Globus pallidus (tissue), 1 donor: Measurements from ENCODE around the gene ACTC1.

Experiments used
- DNase-seq: peaks from one replicate; pipeline ENCODE4 v3.0.0-alpha.2; 2015; ENCODE audit warnings: low spot score

ACTC1 gene

DNA sequence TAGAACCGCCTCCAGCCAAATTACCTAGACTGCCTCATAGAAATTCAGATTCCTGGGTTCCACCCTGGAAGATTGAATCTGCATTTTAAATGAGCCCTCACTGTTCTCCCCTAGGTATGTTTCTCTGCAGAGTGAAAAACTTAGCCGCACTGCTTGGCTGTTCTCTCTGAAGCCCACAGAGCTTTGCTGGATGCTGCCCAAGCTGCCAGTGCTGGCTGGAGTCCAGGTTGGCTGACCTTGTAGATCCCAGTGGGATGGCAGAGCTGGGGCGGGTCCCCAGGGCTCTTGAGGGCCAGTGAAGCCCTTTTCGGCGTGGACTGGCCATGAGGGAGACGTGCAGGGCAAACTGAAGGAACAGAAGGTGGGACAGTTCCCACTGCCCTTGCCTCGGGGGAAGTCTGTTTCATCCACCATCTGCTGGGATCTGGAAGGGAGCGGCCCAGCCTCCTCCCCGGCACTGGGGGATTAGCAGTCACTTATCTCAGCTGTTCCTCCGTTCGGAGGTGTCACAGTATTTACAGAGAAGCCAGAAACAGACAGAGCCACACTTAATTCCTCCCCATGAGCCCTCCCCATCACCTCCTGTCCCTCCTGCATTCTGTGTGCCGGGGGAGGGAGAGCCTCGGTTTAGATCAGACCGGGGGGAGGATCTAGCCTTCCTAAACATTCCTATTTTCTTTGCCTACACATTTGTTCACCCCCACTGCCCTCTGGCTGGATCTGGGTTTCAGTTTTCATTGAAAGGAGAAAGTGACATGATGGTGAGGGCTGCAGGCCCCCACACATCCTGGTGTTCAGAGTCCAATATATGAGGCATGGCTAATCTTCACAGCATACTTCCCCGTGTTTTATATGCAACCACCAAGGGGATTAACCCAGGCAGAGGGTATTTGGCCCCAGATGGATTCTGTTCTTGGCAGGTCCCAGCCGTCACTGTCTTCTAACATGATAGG is 4.1 kb upstream of the ACTC1 start:
- DNase-seq = no peak

- no peak for DNase-seq
These were observed 1.6 kb upstream of the ACTC1 start for GRCh38 chr15:34796847-34797435.

- no peak for DNase-seq
These were observed 651 bp downstream of the ACTC1 start for GRCh38 chr15:34794590-34795206.

DNA sequence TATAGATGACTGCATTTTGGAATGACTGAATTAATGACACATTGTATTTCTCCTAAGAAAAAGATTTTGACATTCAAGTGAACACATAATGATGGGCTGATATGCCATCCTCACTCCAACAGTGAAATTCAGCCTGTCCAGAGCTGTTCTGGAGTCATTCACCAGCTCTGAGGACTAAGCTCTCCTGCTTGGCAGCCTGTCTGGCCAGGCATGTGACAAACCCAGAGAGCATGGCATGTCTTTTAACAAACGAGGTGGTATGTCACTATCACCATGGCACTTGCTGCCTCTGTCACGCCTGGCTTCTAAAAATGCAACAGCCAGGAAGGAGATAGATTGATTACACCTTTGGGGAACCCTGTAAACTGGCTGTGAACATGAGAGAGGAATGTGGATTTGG is 1.4 kb downstream of the ACTC1 start:
- no peak for DNase-seq

DNA sequence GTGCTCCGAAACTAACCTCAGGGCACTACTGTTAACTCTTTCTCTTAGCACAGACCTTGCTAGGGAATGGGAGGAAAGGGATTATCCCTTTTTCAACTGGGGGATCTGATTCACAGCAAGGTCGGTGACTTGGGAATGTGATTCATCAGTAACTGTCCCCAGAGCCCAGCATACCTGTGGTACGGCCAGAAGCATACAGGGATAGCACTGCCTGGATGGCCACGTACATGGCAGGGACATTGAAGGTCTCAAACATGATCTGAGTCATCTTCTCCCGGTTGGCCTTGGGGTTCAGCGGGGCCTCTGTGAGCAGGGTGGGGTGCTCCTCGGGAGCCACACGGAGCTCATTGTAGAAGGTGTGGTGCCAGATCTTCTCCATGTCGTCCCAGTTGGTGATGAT is 2.3 kb downstream of the ACTC1 start:
- no peak for DNase-seq

GRCh38 chr15:34791701-34792100 is 3.6 kb downstream of the ACTC1 start:
- no peak for DNase-seq

DNA sequence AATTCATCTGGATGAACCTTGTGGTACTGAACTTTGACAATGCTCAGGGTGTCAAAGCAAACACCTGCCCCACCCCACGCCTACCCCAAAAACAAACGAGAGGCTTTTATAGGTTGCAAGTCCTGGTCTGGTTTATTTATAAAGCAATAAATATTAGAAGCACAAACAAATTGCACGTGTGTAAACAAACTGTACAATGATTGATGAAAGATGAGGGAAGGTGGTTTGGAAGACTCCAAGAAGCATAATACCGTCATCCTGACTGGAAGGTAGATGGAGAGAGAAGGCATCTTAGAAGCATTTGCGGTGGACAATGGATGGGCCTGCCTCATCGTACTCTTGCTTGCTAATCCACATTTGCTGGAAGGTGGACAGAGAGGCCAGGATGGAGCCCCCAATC is 5.2 kb downstream of the ACTC1 start:
- no peak for DNase-seq

GRCh38 chr15:34789326-34789725 is 6.0 kb downstream of the ACTC1 start:
- DNase-seq = no peak

DNA sequence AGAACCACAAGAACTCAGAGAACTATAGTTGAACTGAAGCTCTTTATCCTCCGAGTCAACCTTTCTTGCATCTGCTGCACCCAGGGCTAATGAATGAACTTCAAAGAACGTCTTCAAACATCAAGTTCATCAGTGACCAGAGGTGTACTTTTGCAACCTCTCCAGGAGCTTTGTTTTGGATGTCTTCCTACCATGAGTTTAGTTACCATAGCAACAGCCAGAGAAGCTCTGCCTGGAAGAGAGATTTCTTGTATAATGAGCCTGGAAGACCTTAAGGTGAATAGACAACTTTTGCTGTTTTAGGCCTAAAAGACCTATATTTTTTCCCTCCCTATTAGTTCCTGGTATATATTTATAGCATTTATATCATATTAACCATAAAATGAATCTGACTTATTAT is 9.1 kb downstream of the ACTC1 start:
- no peak for DNase-seq

DNA sequence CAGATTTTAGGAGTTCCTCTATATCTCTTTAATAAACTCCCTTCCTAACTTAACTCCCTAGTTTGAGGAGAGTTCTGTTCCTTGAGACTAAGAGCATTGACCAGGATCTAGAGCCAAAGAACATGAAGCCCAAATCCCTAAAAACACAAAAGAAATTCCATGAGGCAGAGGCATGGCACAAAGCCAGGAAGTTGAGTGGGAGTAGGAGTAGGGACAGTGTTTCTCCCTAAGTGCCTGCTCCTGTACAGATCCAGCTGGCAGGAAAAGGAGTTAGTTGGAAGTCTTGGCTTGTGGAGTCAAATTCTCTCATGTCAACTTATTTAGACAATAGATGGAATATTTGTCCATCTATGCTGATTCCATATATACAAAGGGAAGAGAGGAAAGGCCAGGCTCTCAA is 11.4 kb downstream of the ACTC1 start:
- DNase-seq = no peak

DNA sequence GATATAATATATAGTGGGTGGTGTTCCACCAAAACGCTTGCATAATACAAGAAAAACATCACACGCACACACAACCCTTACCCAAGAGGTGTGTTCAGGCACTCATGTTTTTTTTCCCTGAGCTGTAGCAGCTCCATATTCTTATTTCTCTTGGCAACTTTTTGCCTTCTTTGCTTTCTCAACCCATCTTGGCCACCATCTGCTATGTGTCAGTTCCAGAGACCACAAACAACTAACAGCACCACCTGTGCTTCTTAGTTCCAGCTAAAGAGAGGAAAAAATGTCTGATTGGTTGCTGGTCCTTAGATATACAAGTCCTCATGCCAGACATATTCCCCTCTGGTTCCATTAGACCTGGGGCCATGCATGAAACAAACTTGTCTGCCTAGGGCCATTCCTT is 11.9 kb downstream of the ACTC1 start:
- DNase-seq = no peak

DNA sequence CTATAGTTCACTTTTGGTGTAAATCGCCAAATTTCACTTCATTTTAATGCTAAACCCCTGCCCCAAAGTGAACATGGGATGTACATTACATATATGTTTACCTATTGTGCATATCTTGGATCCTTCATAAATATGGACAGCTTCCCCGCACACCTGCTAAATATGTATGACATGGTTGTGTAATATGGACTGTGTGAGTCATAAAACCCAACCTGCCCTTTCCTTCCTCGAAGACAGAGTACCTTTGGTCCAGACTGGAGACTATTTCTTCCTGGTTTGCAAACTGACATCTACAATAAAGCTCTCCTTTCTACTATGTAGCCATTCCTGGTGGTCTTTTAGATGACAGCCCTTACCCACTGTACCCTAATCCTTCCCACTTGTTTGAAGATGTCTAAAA is 12.4 kb downstream of the ACTC1 start:
- no peak for DNase-seq

GRCh38 chr15:34780725-34781124 is 14.6 kb downstream of the ACTC1 start:
- no peak for DNase-seq

DNA sequence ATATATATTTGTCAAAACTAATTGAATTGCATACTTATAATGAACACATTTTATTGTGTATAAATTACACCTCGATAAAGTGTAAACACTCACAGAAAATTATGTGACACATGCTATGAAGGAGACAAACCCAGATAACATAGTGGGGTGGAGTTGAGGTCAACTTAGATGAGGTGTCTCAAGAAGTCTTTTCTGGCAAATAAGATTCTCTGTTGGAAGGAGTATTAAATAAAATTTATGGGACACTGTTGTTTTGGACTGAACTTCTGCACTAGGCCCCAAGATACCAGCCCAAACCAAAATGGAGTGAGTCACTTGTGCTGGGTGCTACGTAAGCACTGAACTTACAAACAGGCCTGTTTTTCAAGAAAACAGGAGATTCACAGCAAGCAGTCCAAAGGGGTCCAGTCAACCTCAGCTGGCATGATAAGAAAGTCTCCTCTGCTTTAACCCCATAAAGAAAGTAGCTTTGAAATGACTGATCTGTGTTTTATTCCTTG is 18.7 kb downstream of the ACTC1 start:
- no peak for DNase-seq

DNA sequence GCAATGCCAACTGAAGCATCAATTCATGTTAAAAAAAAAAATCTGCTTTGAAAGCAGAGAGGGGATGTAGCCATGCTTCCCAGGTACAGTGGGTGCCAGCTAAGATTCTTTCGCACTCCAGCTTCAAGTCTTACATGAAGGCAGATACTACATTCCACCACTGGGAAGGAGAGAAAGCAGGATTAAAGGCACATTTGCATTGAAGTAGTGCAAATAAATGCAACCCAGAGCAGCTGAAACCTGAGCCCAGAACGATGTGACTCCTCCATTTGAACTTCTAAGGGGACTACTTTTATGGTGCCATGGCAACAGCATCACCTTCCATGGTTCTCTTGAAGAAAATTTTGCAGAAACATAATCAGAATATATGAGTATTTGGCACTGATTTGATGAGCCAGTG is 21.4 kb downstream of the ACTC1 start:
- no peak for DNase-seq

GRCh38 chr15:34773013-34773412 is 22.3 kb downstream of the ACTC1 start:
- no peak for DNase-seq

DNA sequence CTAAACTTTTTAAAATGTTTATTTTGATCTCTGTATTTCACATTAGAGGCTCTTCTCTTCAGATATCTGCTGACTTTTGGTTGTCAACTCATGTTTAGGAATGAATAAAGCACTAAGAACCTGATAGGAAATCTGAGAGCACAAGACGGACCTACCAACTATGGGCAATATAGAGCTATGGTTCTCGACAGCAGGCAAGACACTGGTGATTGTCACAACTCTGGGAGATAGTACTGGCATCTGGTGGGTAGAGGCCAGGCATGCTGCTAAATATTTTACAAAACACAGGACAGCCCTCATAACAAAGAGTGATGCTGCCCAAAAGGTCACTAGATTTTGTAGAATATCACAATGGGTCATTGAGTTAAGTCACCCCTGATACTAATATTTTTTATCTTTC is 23.0 kb downstream of the ACTC1 start:
- no peak for DNase-seq

- DNase-seq = no peak
These were observed 25.6 kb downstream of the ACTC1 start for GRCh38 chr15:34769711-34770110.

DNA sequence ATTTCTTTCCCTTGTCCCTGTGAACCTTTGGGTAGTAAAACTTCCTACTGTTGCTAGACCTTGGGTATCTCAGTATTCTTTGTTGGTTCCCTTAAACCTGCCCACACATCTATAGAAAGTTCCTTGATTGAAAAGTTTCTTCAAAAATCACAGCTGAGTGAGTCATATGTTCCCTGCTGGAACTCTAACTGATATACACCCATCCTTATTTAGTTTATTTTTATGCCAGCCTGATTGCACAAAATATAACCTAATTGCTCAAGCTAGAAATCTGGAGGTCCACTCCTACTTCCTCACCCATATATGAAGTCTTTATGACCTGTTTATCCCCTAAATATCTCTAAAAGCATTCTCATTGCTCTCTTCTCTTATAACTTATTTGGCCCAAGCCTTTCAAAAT is 26.8 kb downstream of the ACTC1 start:
- no peak for DNase-seq

- DNase-seq = no peak
These were observed 29.6 kb downstream of the ACTC1 start for GRCh38 chr15:34765741-34766140.

DNA sequence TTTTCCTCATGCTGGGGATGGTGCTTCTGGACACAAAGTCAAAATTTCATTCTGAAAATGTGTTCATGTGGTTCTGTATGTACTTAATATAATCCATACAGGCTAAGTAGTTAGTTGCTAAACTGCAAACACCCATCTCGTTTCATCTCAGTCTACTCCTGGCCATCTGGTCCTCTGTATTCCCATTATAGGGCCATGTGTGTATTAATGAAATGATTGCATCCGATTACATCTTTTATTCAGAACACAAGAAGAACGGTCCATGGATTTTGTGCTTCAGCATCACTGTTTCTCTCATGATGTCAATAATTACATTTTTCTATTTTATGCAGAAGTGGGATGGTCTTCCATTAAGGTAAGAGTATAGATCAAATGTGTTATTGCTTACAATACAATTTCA is 34.4 kb downstream of the ACTC1 start:
- DNase-seq = no peak

DNA sequence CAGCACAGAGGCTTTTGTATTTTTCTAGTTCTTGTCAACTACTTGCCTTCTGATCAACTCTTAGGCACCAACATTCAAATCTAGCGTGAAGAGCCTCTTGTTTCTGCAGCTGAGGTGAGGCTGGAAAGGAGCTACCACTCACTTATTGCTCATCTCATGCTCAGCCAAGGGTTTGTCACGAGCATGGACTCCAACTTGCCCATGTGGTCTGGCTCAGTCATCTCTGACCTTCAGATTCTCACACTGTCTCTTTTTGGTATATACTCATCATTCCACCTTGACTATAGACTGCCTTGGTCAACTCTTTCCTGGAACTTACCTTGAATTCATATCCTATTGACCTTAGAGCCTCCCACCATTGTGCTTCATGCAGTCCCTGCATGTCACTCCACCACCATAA is 35.4 kb downstream of the ACTC1 start:
- DNase-seq = no peak

- no peak for DNase-seq
These were observed 36.0 kb downstream of the ACTC1 start for GRCh38 chr15:34759347-34759746.
